ENCODE data around the gene SESN1.

Gene SESN1

GRCh38 chr6:109130065-109130464 lies 35.4 kb upstream of the SESN1 start:
- H3K36me3 ChIP-seq (ENCODE audit: low read depth): no peaks in the 10 kb centered on the region
- DNase-seq (ENCODE audit: low spot score): no peak
- no peaks in the 10 kb centered on the region for H3K4me1 ChIP-seq (ENCODE audit: insufficient read depth, poor library complexity, severe bottlenecking)
- H3K9me3 ChIP-seq (ENCODE audit: severe bottlenecking): no peaks in the 10 kb centered on the region
- no peak overlapping the region for H3K27ac ChIP-seq (ENCODE audit: poor library complexity, severe bottlenecking)
- H3K4me3 ChIP-seq (ENCODE audit: severe bottlenecking): no peak overlapping the region
- no peak for TF ChIP-seq CTCF (IDR thresholded peaks at IDR 0.05; ENCODE audit: poor library complexity, severe bottlenecking)
- H3K27me3 ChIP-seq (ENCODE audit: insufficient read depth, poor library complexity, severe bottlenecking): no peaks in the 10 kb centered on the region
- no peak for ATAC-seq (ENCODE audit: low read depth)

- DNase-seq (ENCODE audit: low spot score) (no peak), ATAC-seq (ENCODE audit: low read depth) (no peak)
- Histone ChIP-seq H3K4me1 (ENCODE audit: insufficient read depth, poor library complexity, severe bottlenecking) (peaks cover 2% of the 10 kb centered on the region), H3K36me3 (ENCODE audit: low read depth) (no peaks in the 10 kb centered on the region), H3K27ac (ENCODE audit: poor library complexity, severe bottlenecking) (no peak overlapping the region), H3K9me3 (ENCODE audit: severe bottlenecking) (no peaks in the 10 kb centered on the region), H3K27me3 (ENCODE audit: insufficient read depth, poor library complexity, severe bottlenecking) (no peaks in the 10 kb centered on the region), H3K4me3 (ENCODE audit: severe bottlenecking) (no peak overlapping the region)
- no peak for TF ChIP-seq CTCF (IDR thresholded peaks at IDR 0.05; ENCODE audit: poor library complexity, severe bottlenecking)
These were observed 30.9 kb upstream of the SESN1 start for GRCh38 chr6:109125504-109125903.

DNA sequence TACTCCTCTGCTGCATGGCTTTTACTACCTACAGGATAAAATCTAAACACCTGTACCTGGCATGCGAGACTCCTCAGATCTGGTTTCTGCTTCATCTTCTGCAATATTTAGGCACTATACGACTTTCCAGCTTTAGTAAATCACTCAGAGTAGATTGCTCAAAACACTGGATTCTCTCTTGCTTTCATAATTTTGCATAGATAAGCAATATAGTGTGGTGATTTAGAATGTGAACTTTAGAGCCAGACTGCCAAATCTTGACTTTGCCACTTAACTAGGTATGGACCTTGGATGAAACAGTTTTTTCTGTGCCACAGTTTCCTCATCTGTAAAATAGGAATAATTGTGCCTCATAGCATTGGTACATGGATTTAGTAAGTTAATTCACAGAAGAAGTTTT lies 29.6 kb upstream of the SESN1 start:
- Histone ChIP-seq H3K27me3 (ENCODE audit: insufficient read depth, poor library complexity, severe bottlenecking) (no peaks in the 10 kb centered on the region), H3K4me1 (ENCODE audit: insufficient read depth, poor library complexity, severe bottlenecking) (peaks cover 10% of the 10 kb centered on the region), H3K27ac (ENCODE audit: poor library complexity, severe bottlenecking) (no peak overlapping the region), H3K4me3 (ENCODE audit: severe bottlenecking) (no peak overlapping the region), H3K9me3 (ENCODE audit: severe bottlenecking) (no peaks in the 10 kb centered on the region), H3K36me3 (ENCODE audit: low read depth) (no peaks in the 10 kb centered on the region)
- DNase-seq (ENCODE audit: low spot score) (no peak), ATAC-seq (ENCODE audit: low read depth) (no peak)
- TF ChIP-seq CTCF (IDR thresholded peaks at IDR 0.05; ENCODE audit: poor library complexity, severe bottlenecking): no peak

DNA sequence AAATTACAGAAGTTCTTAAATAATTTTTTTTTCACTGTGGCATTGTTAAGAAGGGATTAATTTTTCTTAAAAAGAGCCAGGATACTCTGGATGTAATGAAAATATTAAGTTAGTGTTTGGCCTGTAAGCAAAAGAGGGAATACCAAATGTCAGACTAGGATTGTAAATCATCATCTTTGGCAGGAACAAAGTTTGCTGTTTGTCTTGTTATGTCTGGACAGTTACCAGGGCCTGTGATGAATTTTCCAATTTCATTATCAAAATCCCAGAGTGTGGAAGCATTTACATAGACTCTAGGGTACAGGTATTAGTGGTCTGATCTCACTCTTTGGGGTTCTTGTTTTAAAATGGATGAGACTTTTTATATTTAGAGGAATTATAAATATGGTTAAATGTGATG lies 26.8 kb upstream of the SESN1 start:
- Histone ChIP-seq H3K4me3 (ENCODE audit: severe bottlenecking) (no peak overlapping the region), H3K4me1 (ENCODE audit: insufficient read depth, poor library complexity, severe bottlenecking) (peaks cover 22% of the 10 kb centered on the region), H3K27ac (ENCODE audit: poor library complexity, severe bottlenecking) (no peak overlapping the region), H3K27me3 (ENCODE audit: insufficient read depth, poor library complexity, severe bottlenecking) (no peaks in the 10 kb centered on the region), H3K9me3 (ENCODE audit: severe bottlenecking) (no peaks in the 10 kb centered on the region), H3K36me3 (ENCODE audit: low read depth) (no peaks in the 10 kb centered on the region)
- TF ChIP-seq CTCF (IDR thresholded peaks at IDR 0.05; ENCODE audit: poor library complexity, severe bottlenecking): no peak
- DNase-seq (ENCODE audit: low spot score): no peak
- ATAC-seq (ENCODE audit: low read depth): no peak

GRCh38 chr6:109118871-109119354 lies 24.3 kb upstream of the SESN1 start:
- H3K9me3 ChIP-seq (ENCODE audit: severe bottlenecking): no peaks in the 10 kb centered on the region
- no peak for TF ChIP-seq CTCF (IDR thresholded peaks at IDR 0.05; ENCODE audit: poor library complexity, severe bottlenecking)
- no peak overlapping the region for H3K27ac ChIP-seq (ENCODE audit: poor library complexity, severe bottlenecking)
- H3K4me3 ChIP-seq (ENCODE audit: severe bottlenecking): no peak overlapping the region
- ATAC-seq (ENCODE audit: low read depth) (no peak), DNase-seq (ENCODE audit: low spot score) (no peak)
- H3K4me1 ChIP-seq (ENCODE audit: insufficient read depth, poor library complexity, severe bottlenecking): peaks cover 22% of the 10 kb centered on the region
- H3K27me3 ChIP-seq (ENCODE audit: insufficient read depth, poor library complexity, severe bottlenecking): no peaks in the 10 kb centered on the region
- no peaks in the 10 kb centered on the region for H3K36me3 ChIP-seq (ENCODE audit: low read depth)

Measured in RWPE2 (cell line).